A549 (cell line): ENCODE results near the gene TNFRSF13B.

Experiments
- HMGXB4 ChIP-seq: fragments of 250-450 bp; sonication (Bioruptor Pico); IDR thresholded peaks from 2 replicates; pipeline ENCODE4 v1.5.0; 2021; ENCODE audit warnings: mild to moderate bottlenecking, moderate library complexity, borderline replicate concordance
- USF2 ChIP-seq: fragments of 450-650 bp; IDR thresholded peaks from 2 replicates; pipeline ENCODE4 v1.6.1; 2014; ENCODE audit warnings: antibody characterized with exemption

GRCh38 chr17:16940116-16940881 lies 31.6 kb downstream of the TNFRSF13B start:
- TF ChIP-seq USF2 (no peak), HMGXB4 (CRISPR knock-in tag) (no peak)
